Lower leg skin (tissue), 4 donors: ENCODE measurements around the gene CTSF. TPM values are rescaled to one million over a fixed set of nuclear protein-coding genes. Genes with fewer than 3 reads are reported as not detected.

Source experiments
- DNase-seq, 2 donors: peaks; one replicate each; pipeline ENCODE4 v3.0.0-alpha.2; 2019; ENCODE audit warnings: low spot score in 2 of 2
- H3K4me3 ChIP-seq: fragments of 200-600 bp; sonication (generic); 2 replicates; pipeline ENCODE4 v1.5.1; 2017; ENCODE audit warnings: mild to moderate bottlenecking, low read depth; ENCODE audit not compliant: poor library complexity, severe bottlenecking
- POLR2A ChIP-seq, 2 donors: fragments of 450-650 bp; IDR thresholded peaks; one replicate each; pipeline ENCODE4 v1.6.1; 2016 to 2017; ENCODE audit warnings: antibody characterized with exemption in 2 of 2, mild to moderate bottlenecking in 1 of 2, moderate library complexity in 1 of 2
- WGBS, 2 donors: methylation state at CpG; one replicate each; pipeline ENCODE4 v1.1.5; 2018; 5-methylcytosine and 5-hydroxymethylcytosine counted together
- intact Hi-C: fragments of 100-400 bp; cut with DNase I; formaldehyde crosslinking; loops from one replicate; pipeline ENCODE4 v1.15.0; 2023; ENCODE audit warnings: low total_unique reads
- total RNA-seq, 4 donors: library from RNA; depleted of rRNA; stranded (reverse); fragments of >200 nt; gene quantifications; one replicate each; pipeline ENCODE4 v1.1.0, GENCODE V29; 2016
- TF ChIP-seq, protein P1 (sequence below), 3 donors: fragments of 450-650 bp; IDR thresholded peaks; one replicate each; pipeline ENCODE4 v1.5.1; 2016; ENCODE audit warnings: antibody characterized with exemption in 3 of 3, mild to moderate bottlenecking in 3 of 3, moderate library complexity in 2 of 3

Gene CTSF
- total RNA-seq, 4 donors from 2014 or later, result 96.4 to 120 (median 103) TPM

DNA sequence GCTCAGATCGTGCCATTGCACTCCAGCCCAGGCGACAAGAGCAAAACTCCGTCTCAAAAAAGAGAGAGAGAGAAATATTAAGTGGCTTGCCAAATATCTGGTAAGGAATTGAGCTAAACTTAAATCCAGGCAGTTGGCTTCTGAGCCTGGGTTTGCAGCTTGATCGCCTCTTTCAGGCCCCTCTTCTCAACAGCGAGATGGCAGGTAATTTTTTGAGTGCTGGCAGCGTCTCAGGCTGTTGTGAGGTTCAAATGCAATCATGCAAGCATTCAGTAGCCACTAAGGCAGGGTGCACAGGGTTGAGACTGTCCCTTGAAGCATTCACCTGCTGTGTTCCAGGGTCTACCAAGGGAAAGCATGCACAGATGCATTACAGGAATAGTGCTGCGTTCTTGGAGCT lies 670 bp upstream of the CTSF start:
- WGBS, 2 donors, result 80 to 86% methylated on average over 7 of the region's 7 CpGs
- H3K4me3 ChIP-seq, result no peak overlapping the region
- DNase-seq, result no peak
- intact Hi-C loops, result no loop called here
- TF ChIP-seq, protein P1, sequence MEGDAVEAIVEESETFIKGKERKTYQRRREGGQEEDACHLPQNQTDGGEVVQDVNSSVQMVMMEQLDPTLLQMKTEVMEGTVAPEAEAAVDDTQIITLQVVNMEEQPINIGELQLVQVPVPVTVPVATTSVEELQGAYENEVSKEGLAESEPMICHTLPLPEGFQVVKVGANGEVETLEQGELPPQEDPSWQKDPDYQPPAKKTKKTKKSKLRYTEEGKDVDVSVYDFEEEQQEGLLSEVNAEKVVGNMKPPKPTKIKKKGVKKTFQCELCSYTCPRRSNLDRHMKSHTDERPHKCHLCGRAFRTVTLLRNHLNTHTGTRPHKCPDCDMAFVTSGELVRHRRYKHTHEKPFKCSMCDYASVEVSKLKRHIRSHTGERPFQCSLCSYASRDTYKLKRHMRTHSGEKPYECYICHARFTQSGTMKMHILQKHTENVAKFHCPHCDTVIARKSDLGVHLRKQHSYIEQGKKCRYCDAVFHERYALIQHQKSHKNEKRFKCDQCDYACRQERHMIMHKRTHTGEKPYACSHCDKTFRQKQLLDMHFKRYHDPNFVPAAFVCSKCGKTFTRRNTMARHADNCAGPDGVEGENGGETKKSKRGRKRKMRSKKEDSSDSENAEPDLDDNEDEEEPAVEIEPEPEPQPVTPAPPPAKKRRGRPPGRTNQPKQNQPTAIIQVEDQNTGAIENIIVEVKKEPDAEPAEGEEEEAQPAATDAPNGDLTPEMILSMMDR (IDR thresholded peaks at IDR 0.05), result no peak
- TF ChIP-seq POLR2A (IDR thresholded peaks at IDR 0.05), result no peak

DNA sequence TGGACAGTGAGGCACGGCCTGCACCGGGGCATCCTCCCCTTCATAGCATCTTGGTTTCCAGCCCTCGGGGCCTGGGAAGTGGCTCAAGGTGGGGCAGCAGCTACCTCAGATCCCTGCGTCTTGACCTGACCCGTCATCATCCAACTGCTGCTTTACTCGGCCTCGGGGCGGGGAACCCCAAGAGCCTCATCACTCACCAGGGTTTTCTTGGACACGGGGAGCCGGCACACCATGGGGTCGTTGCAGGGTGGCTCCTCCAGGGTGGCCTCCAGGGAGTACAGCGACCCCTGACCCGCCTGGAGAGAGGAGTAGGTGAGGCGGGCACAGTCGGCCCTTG lies 651 bp downstream of the CTSF start:
- TF ChIP-seq, protein P1 (IDR thresholded peaks at IDR 0.05), result no peak
- no peak for TF ChIP-seq POLR2A (IDR thresholded peaks at IDR 0.05)
- DNase-seq, result no peak
- H3K4me3 ChIP-seq, result no peak overlapping the region
- intact Hi-C loops, result no loop called here
- 43 to 54% methylated on average over 8 to 11 of the region's 15 CpGs for WGBS, 2 donors

DNA sequence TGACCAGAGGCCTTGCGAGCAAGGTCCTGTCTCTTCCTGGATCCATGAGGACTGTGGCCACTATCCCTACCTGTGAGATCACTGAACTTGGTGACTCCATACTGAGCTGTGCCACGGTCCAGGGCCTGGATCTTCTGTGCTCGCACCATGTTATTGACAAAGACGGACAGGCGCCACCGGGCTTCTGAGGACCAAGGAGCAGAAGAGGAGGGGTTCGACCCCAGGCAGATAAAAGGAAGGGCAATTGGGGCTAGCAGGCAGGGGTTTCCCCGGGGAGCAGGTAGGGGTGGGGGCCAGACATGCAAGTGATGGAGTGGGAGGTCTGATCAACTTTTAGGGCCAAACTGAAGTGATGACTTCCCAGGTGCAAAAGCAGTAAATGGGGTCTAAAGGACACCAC lies 2.2 kb downstream of the CTSF start:
- intact Hi-C loops, result no loop called here
- no peak overlapping the region for H3K4me3 ChIP-seq
- 90 to 92% methylated on average over 8 of the region's 8 CpGs for WGBS, 2 donors
- no peak for DNase-seq
- TF ChIP-seq, protein P1 (IDR thresholded peaks at IDR 0.05), result no peak

DNA sequence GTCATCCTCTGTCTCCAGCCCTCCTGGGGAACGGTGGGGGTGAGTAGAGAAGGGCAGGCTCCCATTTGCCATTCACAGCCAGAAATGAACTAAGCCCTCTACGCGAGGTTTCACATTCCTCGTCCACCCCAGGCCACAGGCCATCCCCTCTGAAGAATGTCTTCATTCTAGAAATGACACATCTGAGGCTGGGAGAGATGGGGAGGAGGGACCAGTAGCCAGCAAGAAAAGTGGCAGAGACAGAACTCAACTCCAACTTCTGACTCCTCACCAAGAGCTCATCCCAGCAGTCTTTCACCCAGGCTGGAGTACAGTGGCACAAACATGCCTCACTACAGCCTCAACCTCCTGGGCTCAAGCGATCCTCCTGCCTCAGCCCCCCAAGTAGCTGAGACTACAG lies 3.4 kb downstream of the CTSF start:
- intact Hi-C loops, result no loop called here
- DNase-seq, result no peak
- 90 to 98% methylated on average over 5 of the region's 5 CpGs for WGBS, 2 donors
- TF ChIP-seq, protein P1 (IDR thresholded peaks at IDR 0.05), result no peak
- TF ChIP-seq POLR2A (IDR thresholded peaks at IDR 0.05), result no peak
- H3K4me3 ChIP-seq, result no peak overlapping the region

DNA sequence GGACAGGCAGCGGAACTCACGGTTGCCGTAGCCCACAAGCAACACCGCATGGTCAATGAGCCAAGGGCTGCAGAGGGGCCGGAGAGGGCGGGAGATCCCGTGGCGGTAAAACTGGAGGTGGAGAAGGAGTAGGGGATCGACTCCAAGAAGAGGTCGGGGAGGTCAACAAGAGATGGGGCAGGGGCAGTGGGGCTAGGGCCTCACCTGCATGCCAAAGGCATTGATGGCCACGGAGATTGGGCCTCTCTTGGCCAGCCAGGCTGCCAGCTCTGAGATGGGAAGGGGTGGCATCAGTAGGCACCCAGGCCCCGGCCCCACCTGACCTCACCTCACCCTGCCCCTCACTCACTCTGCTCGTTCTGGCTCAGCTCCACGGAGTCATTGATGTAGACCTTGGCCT lies 3.9 kb downstream of the CTSF start:
- DNase-seq, result no peak
- no peak for TF ChIP-seq POLR2A (IDR thresholded peaks at IDR 0.05)
- TF ChIP-seq, protein P1 (IDR thresholded peaks at IDR 0.05), result no peak
- 91 to 92% methylated on average over 14 of the region's 14 CpGs for WGBS, 2 donors
- H3K4me3 ChIP-seq, result no peak overlapping the region
- intact Hi-C loops, result no loop called here

DNA sequence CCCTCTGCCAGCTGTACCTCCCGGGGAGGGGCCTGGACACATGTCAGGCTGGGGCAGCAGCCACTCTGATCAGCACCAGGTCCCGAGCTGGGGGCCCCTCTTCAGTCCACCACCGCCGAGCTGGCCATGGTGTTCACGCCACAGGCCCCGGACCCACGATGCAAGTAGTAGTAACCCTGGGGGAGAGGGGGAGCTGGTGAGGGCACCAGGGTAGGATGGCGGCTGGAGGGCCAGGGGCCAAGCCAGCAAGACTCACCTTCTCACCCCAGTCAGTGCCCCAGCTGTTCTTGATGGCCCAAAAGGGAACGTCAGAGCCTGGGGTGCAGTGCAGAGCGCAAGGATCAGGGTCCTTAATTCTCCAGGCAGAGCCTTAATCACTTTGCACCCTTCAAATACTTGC lies 4.6 kb downstream of the CTSF start:
- 88 to 90% methylated on average over 4 to 9 of the region's 10 CpGs for WGBS, 2 donors
- no peak for TF ChIP-seq POLR2A (IDR thresholded peaks at IDR 0.05)
- TF ChIP-seq, protein P1 (IDR thresholded peaks at IDR 0.05), result no peak
- no peak overlapping the region for H3K4me3 ChIP-seq
- intact Hi-C loops, result no loop called here
- no peak for DNase-seq
